Osteoblast (primary cell): Measurements from ENCODE around the gene EN2. TPM values are rescaled to one million over a fixed set of nuclear protein-coding genes. Genes with fewer than 3 reads are reported as not detected.
A peak's percentile ranks its signal among the peaks of the same experiment; 100 is the strongest.

ENCODE experiments used
- DNase-seq: peaks from one replicate; pipeline ENCODE4 v3.0.0; 2011; ENCODE audit warnings: low spot score, mixed read lengths; ENCODE audit not compliant: insufficient read length; ENCODE audit errors: missing footprints
- H2AFZ ChIP-seq: 2 replicates; pipeline ENCODE4 v1.6.0; 2011; ENCODE audit warnings: mild to moderate bottlenecking, low read length
- H3K27ac ChIP-seq: 2 replicates; pipeline ENCODE4 v1.5.1; 2011; ENCODE audit warnings: mild to moderate bottlenecking, low read depth, low read length, moderate library complexity
- H3K27me3 ChIP-seq: 2 replicates; pipeline ENCODE4 v1.6.0; 2012; ENCODE audit warnings: mild to moderate bottlenecking, control low read depth, inconsistent platforms, low read length, moderate library complexity; ENCODE audit not compliant: insufficient read depth
- H3K36me3 ChIP-seq: 2 replicates; pipeline ENCODE4 v1.5.1; 2011; ENCODE audit warnings: mild to moderate bottlenecking, low read length, control low read depth, moderate library complexity; ENCODE audit not compliant: insufficient read depth
- H3K4me1 ChIP-seq: 2 replicates; pipeline ENCODE4 v1.5.1; 2011; ENCODE audit warnings: mild to moderate bottlenecking, low read length, control low read depth, moderate library complexity; ENCODE audit not compliant: insufficient read depth
- H3K4me2 ChIP-seq: 2 replicates; pipeline ENCODE4 v1.6.0; 2011; ENCODE audit warnings: mild to moderate bottlenecking, low read length; ENCODE audit not compliant: insufficient read depth
- H3K4me3 ChIP-seq: fragments of 200-600 bp; sonication (generic); 3 replicates; pipeline ENCODE4 v1.5.1; 2012; ENCODE audit warnings: mild to moderate bottlenecking, low read length, inconsistent platforms; ENCODE audit not compliant: insufficient read depth
- H3K79me2 ChIP-seq: 2 replicates; pipeline ENCODE4 v1.6.0; 2012; ENCODE audit warnings: mild to moderate bottlenecking, low read length, control low read depth, inconsistent platforms; ENCODE audit not compliant: insufficient read depth
- H3K9me3 ChIP-seq: 2 replicates; pipeline ENCODE4 v1.5.1; 2011; ENCODE audit warnings: low read depth, low read length, control low read depth
- H4K20me1 ChIP-seq: 2 replicates; pipeline ENCODE4 v1.6.0; 2012; ENCODE audit warnings: mild to moderate bottlenecking, low read length, control low read depth; ENCODE audit not compliant: insufficient read depth
- CTCF ChIP-seq: IDR thresholded peaks from 2 replicates; pipeline ENCODE4 v1.5.1; 2011; ENCODE audit warnings: mild to moderate bottlenecking, low read depth, low read length, moderate library complexity; ENCODE audit errors: extremely low read depth
- total RNA-seq: library from RNA; depleted of rRNA; stranded (reverse); fragments of >200 nt; gene quantifications from 2 replicates; pipeline ENCODE4 v1.2.3, GENCODE V29; 2012

Gene EN2
- total RNA-seq, 1 donor = under 0.01 TPM

- Histone ChIP-seq H3K79me2 (no peaks in the 10 kb centered on the region), H3K4me1 (no peaks in the 10 kb centered on the region), H2AFZ (no peak overlapping the region), H3K27me3 (peaks cover 88% of the 10 kb centered on the region), H4K20me1 (peaks cover 3% of the 10 kb centered on the region), H3K9me3 (no peaks in the 10 kb centered on the region), H3K36me3 (no peaks in the 10 kb centered on the region), H3K4me2 (no peak overlapping the region), H3K27ac (no peak overlapping the region), H3K4me3 (no peak overlapping the region)
- no peak for TF ChIP-seq CTCF
- DNase-seq = peak; percentile 79
These were observed 6.7 kb upstream of the EN2 start for GRCh38 chr7:155450970-155451801.

- H3K79me2 ChIP-seq = no peaks in the 10 kb centered on the region
- no peaks in the 10 kb centered on the region for H3K36me3 ChIP-seq
- DNase-seq = peak; percentile 77
- H3K4me3 ChIP-seq = no peak overlapping the region
- H3K27me3 ChIP-seq = peaks cover 94% of the 10 kb centered on the region
- H4K20me1 ChIP-seq = peaks cover 3% of the 10 kb centered on the region
- no peak for TF ChIP-seq CTCF
- no peak overlapping the region for H2AFZ ChIP-seq
- peaks cover 3% of the 10 kb centered on the region for H3K4me1 ChIP-seq
- no peak overlapping the region for H3K4me2 ChIP-seq
- H3K27ac ChIP-seq = no peak overlapping the region
- no peaks in the 10 kb centered on the region for H3K9me3 ChIP-seq
These were observed 6.1 kb upstream of the EN2 start for GRCh38 chr7:155451840-155452239.

- Histone ChIP-seq H3K27ac (no peak overlapping the region), H3K36me3 (no peaks in the 10 kb centered on the region), H3K4me2 (no peak overlapping the region), H3K79me2 (no peaks in the 10 kb centered on the region), H3K4me1 (peaks cover 5% of the 10 kb centered on the region), H2AFZ (no peak overlapping the region), H3K27me3 (peaks cover 95% of the 10 kb centered on the region), H3K4me3 (no peak overlapping the region), H3K9me3 (no peaks in the 10 kb centered on the region), H4K20me1 (peaks cover 3% of the 10 kb centered on the region)
- no peak for TF ChIP-seq CTCF
- peak; percentile 70 for DNase-seq
These were observed 5.2 kb upstream of the EN2 start for GRCh38 chr7:155452505-155453295.
